Measurements from ENCODE around the gene ARL15.

DNA sequence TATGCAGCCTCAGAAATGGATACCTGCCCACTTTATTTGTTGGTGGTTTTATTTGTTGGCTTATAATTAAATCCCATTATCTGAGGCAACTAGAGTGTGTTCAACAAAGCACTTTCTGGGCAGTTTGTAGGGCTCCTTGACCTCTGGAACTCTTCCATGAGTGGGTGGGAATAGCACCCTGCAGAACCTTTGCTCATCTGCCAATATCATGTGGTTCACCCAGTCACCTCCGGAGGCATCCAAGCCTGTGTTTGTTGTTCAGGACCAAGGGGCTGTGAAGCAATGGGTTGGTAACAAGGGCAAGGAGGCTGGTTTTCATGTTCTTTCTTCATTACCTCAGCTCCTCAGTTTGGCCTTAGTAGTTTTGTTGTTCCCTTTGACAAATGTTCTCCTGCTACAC is 436.0 kb downstream of the ARL15 start:
- peak; percentile 28; the same call in 1 of the 2 replicates for TF ChIP-seq CTCF (conservative IDR thresholded peaks at IDR 0.05; ENCODE audit: low read depth, low read length)
- TF ChIP-seq EZH2 (IDR thresholded peaks at IDR 0.05; ENCODE audit: borderline replicate concordance, low read depth, low read length, poor library complexity, severe bottlenecking), result no peak
